Dermis microvascular lymphatic vessel endothelial cell (primary cell): ENCODE results near the gene DLG5. TPM values are rescaled to one million over a fixed set of nuclear protein-coding genes. Genes with fewer than 3 reads are reported as not detected.

Source experiments
- DNase-seq, 2 donors: peaks; one replicate each; pipeline versions ENCODE4 v3.0.0 to v3.0.0-alpha.2; 2010; ENCODE audit warnings: low read depth in 2 of 2
- total RNA-seq: library from RNA; depleted of rRNA; stranded (reverse); fragments of >200 nt; gene quantifications from 2 replicates; pipeline ENCODE4 v1.2.1, GENCODE V29; 2014

DLG5 gene
- total RNA-seq, 1 donor from 2014 or later: 5.4 TPM

- DNase-seq: no peak
Measured at GRCh38 chr10:77911535-77912123, 14.9 kb downstream of the DLG5 start.

DNA sequence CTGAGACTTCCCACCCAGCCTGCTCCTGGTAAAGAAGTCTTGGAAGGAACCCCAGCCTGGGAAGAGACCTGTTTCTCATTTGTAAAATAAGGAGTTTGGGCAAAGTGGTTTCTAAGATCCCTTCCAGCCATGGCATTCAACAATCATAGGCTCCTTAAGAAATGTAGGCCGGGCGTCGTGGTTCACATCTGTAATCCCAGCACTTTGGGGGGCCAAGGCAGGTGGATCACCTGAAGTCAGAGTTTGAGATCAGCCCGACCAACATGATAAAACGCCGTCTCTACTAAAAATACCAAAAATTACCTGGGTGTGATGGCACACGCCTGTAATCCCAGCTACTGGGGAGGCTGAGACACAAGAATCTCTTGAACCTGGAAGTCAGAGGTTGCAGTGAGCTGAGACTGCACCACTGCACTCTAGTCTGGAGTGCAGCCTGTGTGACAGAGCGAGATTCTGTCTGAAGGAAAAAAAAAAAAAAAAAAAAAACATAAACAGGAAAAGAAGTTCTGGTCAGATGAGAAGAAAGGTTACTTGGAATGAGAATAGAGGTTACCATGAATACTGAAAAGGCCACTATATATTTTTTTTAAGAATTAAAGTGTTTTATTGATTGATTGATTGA lies 15.9 kb downstream of the DLG5 start:
- DNase-seq: no peak

GRCh38 chr10:77909749-77910375 lies 16.7 kb downstream of the DLG5 start:
- DNase-seq: peak in 1 of 2 donors; percentile 21

DNA sequence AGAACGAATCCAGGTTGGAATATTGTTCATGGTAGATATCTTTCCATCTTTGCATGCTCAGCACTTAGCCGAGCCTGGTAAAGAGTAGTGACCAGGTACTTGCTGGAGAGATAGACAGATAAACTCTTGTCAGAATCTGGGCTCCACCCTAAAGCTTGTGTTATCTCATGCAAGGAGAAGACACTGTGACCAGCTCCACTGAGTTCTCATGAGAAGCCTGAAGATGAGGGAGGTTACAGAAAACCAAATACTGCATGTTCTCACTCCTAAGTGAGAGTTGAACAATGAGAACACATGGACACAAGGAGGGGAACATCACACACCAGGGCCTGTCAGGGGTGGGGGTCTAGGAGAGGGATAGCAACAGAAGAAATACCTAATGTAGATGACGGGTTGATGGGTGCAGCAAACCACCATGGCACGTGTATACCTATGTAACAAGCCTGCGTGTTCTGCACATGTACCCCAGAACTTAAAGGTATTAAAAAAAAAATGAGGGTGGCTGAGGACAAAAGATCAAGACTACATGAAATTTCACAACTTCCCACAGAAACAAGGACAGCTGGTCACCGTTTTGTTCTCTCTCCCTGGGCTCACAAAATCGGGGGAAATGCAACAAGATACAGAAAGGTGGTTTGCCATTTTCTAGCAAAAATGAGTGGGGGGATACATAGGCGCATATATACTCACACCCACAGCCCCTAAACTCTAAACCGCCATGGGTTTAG lies 17.4 kb downstream of the DLG5 start:
- DNase-seq: no peak

DNA sequence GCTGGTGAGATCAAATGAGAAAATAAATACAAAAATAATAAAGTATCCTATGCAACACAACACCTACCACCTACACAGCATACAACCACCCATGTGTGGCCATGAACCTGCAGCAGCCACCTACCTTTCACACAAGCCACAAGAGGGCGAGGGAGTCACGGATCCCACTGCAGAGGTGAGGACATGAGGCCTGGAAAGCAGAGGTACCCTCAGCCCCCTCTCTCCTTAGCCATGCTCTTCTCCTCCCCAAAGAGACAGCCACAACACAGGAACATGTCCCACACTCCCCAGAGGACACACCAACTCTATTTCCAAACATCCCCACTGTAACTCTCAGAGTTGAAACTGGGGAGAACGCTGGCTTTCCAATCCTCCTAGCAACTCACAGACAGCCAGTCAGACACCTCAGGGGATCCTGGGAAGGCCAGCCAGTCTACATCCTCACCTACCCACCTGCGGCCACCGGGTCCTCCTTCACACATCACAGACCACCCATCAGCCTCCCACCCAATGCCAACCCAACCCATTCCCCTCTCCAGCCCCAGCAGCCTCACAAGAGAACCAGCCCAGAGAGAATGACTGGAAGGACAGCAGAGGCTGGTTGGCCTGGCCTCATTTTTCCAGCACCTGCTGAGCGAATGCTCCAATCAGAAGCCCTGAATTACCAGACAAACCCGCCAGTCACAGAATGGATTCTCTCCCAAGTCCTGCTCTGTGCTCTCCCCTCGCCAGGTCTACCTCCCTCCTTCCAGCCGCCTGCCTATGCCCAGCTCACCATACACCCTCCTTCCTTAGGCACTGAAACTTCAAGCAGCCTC lies 18.4 kb downstream of the DLG5 start:
- DNase-seq: no peak

- DNase-seq: no peak
Measured at GRCh38 chr10:77907462-77907861, 19.1 kb downstream of the DLG5 start.

GRCh38 chr10:77906951-77907421 lies 19.6 kb downstream of the DLG5 start:
- DNase-seq: no peak

GRCh38 chr10:77905781-77906180 lies 20.8 kb downstream of the DLG5 start:
- no peak for DNase-seq

DNA sequence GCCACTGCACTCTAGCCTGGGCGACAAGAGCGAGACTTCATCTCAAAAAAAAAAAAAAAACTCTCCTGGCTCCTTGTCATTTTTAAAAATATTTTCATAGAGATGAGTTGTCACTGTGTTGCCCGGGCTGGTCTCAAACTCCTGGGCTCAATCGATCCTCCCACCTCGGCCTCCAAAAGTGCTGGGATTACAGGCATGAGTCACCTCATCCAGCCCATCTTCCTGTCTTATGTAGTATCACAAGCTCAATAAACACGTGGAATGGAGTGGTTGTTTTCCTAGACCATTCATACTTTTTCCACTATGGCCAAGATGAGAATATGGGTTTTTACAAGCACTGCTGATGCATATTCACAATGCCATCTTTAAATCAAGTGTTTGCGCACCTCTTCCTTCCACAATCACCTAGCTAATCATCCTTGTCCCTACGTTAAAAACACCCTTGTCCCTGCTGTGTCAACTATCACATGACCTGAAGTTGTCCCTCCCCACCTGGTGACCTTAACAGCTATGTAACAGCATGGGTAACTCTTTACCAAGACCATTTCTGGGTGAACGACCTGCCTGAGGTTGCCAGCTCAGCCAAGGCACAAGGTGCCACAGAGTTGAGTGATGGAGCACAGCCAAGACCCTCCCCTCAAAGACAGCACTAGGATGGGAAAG lies 21.3 kb downstream of the DLG5 start:
- peak in 1 of 2 donors; percentile 14 for DNase-seq

- no peak for DNase-seq
Measured at GRCh38 chr10:77904100-77904840, 22.3 kb downstream of the DLG5 start.

DNA sequence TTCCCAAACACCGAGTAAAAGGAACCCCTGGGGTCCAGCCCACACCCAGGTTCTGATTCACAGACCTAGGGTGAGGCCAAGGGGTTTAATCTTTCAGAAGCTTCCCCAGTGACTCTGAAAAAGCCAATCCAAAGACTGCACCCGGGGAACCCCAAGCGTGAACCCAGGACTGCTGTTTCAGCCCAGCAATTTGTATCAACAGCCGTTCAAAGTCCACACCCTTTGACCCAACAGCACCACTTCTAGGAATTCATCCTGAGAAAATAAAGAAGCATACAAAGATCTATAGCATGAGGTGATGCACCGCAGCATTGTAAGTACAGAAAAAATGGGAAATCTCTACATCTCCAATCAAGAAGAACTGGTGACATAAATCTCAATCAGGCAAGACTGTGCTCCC lies 24.4 kb downstream of the DLG5 start:
- DNase-seq: no peak

- DNase-seq: no peak
Measured at GRCh38 chr10:77901743-77902142, 24.8 kb downstream of the DLG5 start.

GRCh38 chr10:77899690-77900089 lies 26.9 kb downstream of the DLG5 start:
- no peak for DNase-seq

DNA sequence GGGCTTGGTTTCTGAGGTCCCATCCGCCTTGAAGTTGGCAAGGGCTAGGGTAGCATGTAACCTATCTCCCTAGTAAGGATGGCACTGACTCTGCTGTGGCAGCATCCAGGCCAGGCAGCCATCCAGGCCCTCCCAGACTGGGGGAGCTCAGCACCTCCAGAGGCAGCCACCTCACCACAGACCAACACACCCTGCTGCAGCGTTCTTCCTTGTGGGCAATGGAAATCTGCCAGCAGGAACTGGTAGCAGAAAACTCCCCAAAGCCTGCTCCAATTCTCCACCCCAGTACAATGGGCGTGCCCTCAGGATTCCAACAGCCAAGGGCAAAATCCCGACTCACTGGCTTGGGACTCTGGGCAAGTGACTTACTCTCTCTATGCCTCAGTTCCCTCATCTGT lies 27.5 kb downstream of the DLG5 start:
- no peak for DNase-seq

DNA sequence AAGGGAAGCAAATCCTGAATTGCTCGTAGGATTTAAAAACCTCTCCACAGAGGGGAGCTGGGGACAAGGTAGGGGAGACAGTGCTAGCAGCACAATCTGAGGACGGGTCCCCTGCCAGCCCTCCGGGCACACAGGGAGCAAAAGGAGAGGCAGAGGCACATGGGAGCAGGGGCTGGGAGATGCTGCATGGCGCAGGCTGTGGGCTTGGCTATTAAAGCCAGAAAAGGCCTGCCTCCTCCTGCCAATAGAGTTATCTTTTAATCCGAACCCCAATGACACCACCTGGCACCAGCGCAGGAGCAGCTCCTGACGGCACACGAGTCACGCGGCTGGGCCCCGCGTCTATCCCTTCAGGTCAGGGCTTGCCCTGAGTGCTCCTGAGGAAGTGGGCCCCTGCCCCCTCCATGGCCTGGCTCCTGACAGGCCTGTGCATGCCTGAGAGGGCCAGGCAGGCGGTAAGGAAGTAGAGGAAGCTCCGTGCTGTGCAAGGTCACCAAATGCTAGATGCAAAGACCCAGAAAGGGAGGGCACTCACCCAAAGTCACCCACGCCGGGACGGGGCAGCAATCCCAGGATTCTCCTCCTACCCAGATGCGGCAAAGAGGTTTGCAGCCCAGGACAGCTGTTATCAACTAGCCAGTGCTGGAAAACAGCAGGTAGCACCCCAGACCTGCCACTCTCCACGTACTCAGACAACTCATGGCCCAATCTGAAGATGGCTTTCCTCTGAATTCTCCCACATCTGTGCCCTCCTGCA lies 28.1 kb downstream of the DLG5 start:
- peak in 1 of 2 donors; percentile 10 for DNase-seq

GRCh38 chr10:77896058-77896457 lies 30.5 kb downstream of the DLG5 start:
- no peak for DNase-seq

DNA sequence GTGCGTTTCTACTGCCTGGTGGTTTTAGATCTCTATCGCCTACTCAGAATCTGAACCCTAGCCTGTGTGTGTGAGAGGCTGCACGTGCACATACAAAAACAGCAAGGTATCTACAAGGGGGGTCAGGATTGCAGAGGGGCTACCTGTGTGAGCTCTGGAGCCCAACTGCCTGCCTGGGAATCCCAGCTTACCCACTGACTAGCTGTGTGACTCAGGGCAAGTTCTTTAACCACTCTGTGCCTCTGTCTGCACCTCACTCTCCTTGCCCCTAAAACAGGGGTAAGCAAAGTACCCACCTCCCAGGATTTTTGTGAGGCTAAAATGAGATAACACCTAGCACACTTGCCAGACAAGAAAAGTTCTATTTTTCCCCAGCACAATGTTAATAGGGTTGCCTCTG lies 32.5 kb downstream of the DLG5 start:
- DNase-seq: no peak

DNA sequence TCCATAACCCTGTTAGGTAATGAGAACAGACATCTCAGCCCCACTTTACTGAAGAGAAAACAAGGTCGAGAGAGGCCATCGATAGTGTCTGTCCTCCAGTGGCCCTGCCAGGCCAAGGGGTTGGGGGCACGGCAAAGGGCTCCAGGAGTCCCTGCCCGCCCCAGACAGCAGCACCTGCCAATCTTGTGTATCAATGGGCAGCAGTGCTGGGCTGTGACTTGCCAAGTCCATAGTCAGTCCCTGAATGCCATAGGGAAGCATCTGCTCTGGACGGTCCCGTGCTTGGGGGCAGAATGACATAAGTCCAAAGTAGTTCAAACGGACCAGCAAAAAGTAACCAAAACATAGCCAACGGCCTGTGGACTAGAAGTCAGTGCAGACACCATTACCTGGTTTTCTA lies 33.2 kb downstream of the DLG5 start:
- no peak for DNase-seq

- no peak for DNase-seq
Measured at GRCh38 chr10:77892761-77893160, 33.8 kb downstream of the DLG5 start.
